Astrocyte (in vitro differentiated cells and primary cell): ENCODE results near the gene ZMYND8. TPM values are rescaled to one million over a fixed set of nuclear protein-coding genes. Genes with fewer than 3 reads are reported as not detected.
"Not testable (repeated sequence)": the region's sequence is repeated elsewhere in the genome, so short reads cannot be mapped to it uniquely, and the experiment has no call there.

Experiments
- DNase-seq: peaks from one replicate; pipeline ENCODE4 v3.0.0-alpha.2; 2010; ENCODE audit warnings: low read depth
- FAIRE-seq: peaks from 2 replicates; lab custom pipeline; 2011; peaks lifted over from hg19 to GRCh38; lab: Jason Lieb, UNC
- H2AFZ ChIP-seq: 2 replicates; pipeline ENCODE4 v1.6.0; 2012; ENCODE audit warnings: low read depth, low read length, inconsistent platforms
- H3K27ac ChIP-seq: 2 replicates; pipeline ENCODE4 v1.5.1; 2011; ENCODE audit warnings: low read depth, low read length, inconsistent platforms
- H3K27me3 ChIP-seq: 2 replicates; pipeline ENCODE4 v1.6.0; 2011; ENCODE audit warnings: low read length, inconsistent platforms; ENCODE audit not compliant: insufficient read depth
- H3K36me3 ChIP-seq: 2 replicates; pipeline ENCODE4 v1.5.1; 2011; ENCODE audit warnings: low read length, inconsistent platforms; ENCODE audit not compliant: insufficient read depth
- H3K4me1 ChIP-seq: 2 replicates; pipeline ENCODE4 v1.5.1; 2011; ENCODE audit warnings: low read length, inconsistent platforms; ENCODE audit not compliant: insufficient read depth
- H3K4me2 ChIP-seq: 2 replicates; pipeline ENCODE4 v1.6.0; 2012; ENCODE audit warnings: low read length, inconsistent platforms
- H3K4me3 ChIP-seq: 2 replicates; pipeline ENCODE4 v1.5.1; 2011; ENCODE audit warnings: low read depth, mild to moderate bottlenecking, low read length, inconsistent platforms; ENCODE audit not compliant: insufficient read depth
- H3K79me2 ChIP-seq: 2 replicates; pipeline ENCODE4 v1.6.0; 2012; ENCODE audit warnings: mild to moderate bottlenecking, low read length, inconsistent platforms; ENCODE audit not compliant: insufficient read depth
- H3K9ac ChIP-seq: 2 replicates; pipeline ENCODE4 v1.6.0; 2012; ENCODE audit warnings: mild to moderate bottlenecking, low read length, inconsistent platforms
- H3K9me3 ChIP-seq: 2 replicates; pipeline ENCODE4 v1.5.1; 2012; ENCODE audit warnings: low read depth, mild to moderate bottlenecking, low read length, inconsistent platforms; ENCODE audit not compliant: insufficient read depth
- H4K20me1 ChIP-seq: 2 replicates; pipeline ENCODE4 v1.6.0; 2012; ENCODE audit warnings: low read length, inconsistent platforms; ENCODE audit not compliant: insufficient read depth
- H3K27ac Mint-ChIP-seq: one replicate; pipeline ENCODE4 v1.8.0; 2021; ENCODE audit warnings: mild to moderate bottlenecking, mixed read lengths; ENCODE audit not compliant: unreplicated experiment
- H3K27me3 Mint-ChIP-seq: one replicate; pipeline ENCODE4 v1.8.0; 2021; ENCODE audit warnings: low read depth, mixed read lengths; ENCODE audit not compliant: unreplicated experiment
- H3K36me3 Mint-ChIP-seq: one replicate; pipeline ENCODE4 v1.8.0; 2021; ENCODE audit warnings: low read depth, mixed read lengths; ENCODE audit not compliant: unreplicated experiment
- H3K4me1 Mint-ChIP-seq: one replicate; pipeline ENCODE4 v1.8.0; 2021; ENCODE audit warnings: low read depth, mixed read lengths; ENCODE audit not compliant: unreplicated experiment
- H3K4me3 Mint-ChIP-seq: one replicate; pipeline ENCODE4 v1.8.0; 2021; ENCODE audit warnings: mild to moderate bottlenecking, moderate library complexity, mixed read lengths; ENCODE audit not compliant: unreplicated experiment
- H3K9me3 Mint-ChIP-seq: one replicate; pipeline ENCODE4 v1.8.0; 2021; ENCODE audit warnings: mild to moderate bottlenecking, mixed read lengths; ENCODE audit not compliant: unreplicated experiment
- CTCF ChIP-seq: IDR thresholded peaks from 2 replicates; pipeline ENCODE4 v1.5.1; 2011; ENCODE audit warnings: low read depth, mild to moderate bottlenecking, inconsistent platforms, low read length, moderate library complexity; ENCODE audit not compliant: insufficient read depth
- EZH2 ChIP-seq: IDR thresholded peaks from 2 replicates; pipeline ENCODE4 v1.6.1; 2012; ENCODE audit warnings: mild to moderate bottlenecking, low read length, inconsistent platforms; ENCODE audit not compliant: insufficient read depth
- total RNA-seq: library from RNA; stranded (reverse); gene quantifications from 2 replicates; pipeline ENCODE4 v1.2.1, GENCODE V29; 2021

ZMYND8 gene
- total RNA-seq, 1 donor from 2014 or later = 45.8 TPM

GRCh38 chr20:47208534-47209174 is 147.8 kb downstream of the ZMYND8 start:
- Histone ChIP-seq H3K4me1 (peaks cover 6% of the 10 kb centered on the region), H3K9me3 (peaks cover 2% of the 10 kb centered on the region), H3K4me3 (no peak overlapping the region), H3K9ac (no peak overlapping the region), H3K27me3 (no peaks in the 10 kb centered on the region), H3K36me3 (peaks cover 26% of the 10 kb centered on the region), H4K20me1 (no peaks in the 10 kb centered on the region), H2AFZ (no peak overlapping the region), H3K27ac (no peak overlapping the region), H3K79me2 (peaks cover 3% of the 10 kb centered on the region), H3K4me2 (no peak overlapping the region)
- H3K27ac Mint-ChIP-seq = no peak overlapping the region
- H3K4me1 Mint-ChIP-seq = peaks cover 12% of the 10 kb centered on the region
- DNase-seq (no peak), FAIRE-seq (no peak)
- H3K36me3 Mint-ChIP-seq = peaks cover 6% of the 10 kb centered on the region
- no peaks in the 10 kb centered on the region for H3K9me3 Mint-ChIP-seq
- TF ChIP-seq CTCF (no peak), EZH2 (no peak)
- no peaks in the 10 kb centered on the region for H3K27me3 Mint-ChIP-seq
- no peak overlapping the region for H3K4me3 Mint-ChIP-seq

GRCh38 chr20:47206962-47207641 is 149.4 kb downstream of the ZMYND8 start:
- Histone ChIP-seq H4K20me1 (no peaks in the 10 kb centered on the region), H2AFZ (no peak overlapping the region), H3K4me2 (no peak overlapping the region), H3K4me3 (no peak overlapping the region), H3K4me1 (peaks cover 6% of the 10 kb centered on the region), H3K79me2 (peaks cover 3% of the 10 kb centered on the region), H3K27ac (no peak overlapping the region), H3K36me3 (peaks cover 22% of the 10 kb centered on the region), H3K9me3 (peaks cover 2% of the 10 kb centered on the region), H3K27me3 (no peaks in the 10 kb centered on the region), H3K9ac (no peak overlapping the region)
- FAIRE-seq = no peak
- TF ChIP-seq EZH2 = no peak
- no peak for TF ChIP-seq CTCF
- Mint-ChIP-seq H3K27ac (no peak overlapping the region), H3K4me3 (no peak overlapping the region), H3K9me3 (peaks cover 1% of the 10 kb centered on the region), H3K36me3 (peaks cover 6% of the 10 kb centered on the region), H3K27me3 (no peaks in the 10 kb centered on the region), H3K4me1 (peaks cover 12% of the 10 kb centered on the region)
- DNase-seq = no peak

GRCh38 chr20:47206552-47206951 is 149.9 kb downstream of the ZMYND8 start:
- H3K36me3 Mint-ChIP-seq = not testable (repeated sequence)

More at GRCh38 chr20:47206552-47206951, 149.9 kb downstream of the ZMYND8 start:
- H3K27ac ChIP-seq, H3K27me3 Mint-ChIP-seq, DNase-seq, FAIRE-seq, H3K79me2 ChIP-seq, H4K20me1 ChIP-seq, H3K9me3 Mint-ChIP-seq, H3K27ac Mint-ChIP-seq, H2AFZ ChIP-seq, H3K4me1 ChIP-seq, H3K27me3 ChIP-seq, H3K4me3 Mint-ChIP-seq, H3K4me2 ChIP-seq, H3K9me3 ChIP-seq, H3K9ac ChIP-seq, H3K4me3 ChIP-seq: not testable (repeated sequence)
- peaks cover 12% of the 10 kb centered on the region for H3K4me1 Mint-ChIP-seq
- peaks cover 17% of the 10 kb centered on the region for H3K36me3 ChIP-seq
